ENCODE measurements around the gene SLC2A6.

SLC2A6 gene

DNA sequence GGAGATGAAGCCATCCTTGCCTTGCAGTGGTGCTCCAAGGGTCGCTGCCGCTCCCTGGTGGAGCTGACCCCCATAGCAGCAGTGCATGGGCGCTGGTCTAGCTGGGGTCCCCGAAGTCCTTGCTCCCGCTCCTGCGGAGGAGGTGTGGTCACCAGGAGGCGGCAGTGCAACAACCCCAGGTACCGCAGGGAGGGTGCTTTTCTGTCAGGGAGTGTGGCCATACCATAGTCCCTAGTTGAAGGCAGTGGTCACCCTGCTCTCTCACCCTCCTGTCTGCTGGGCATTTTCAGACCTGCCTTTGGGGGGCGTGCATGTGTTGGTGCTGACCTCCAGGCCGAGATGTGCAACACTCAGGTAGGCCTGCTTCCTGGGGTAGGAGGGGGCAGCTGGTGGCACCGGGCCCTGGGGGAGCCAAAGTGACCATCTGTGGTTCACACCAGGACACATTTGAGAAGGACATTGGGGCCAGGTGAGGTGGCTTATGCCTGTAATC is 45.5 kb downstream of the SLC2A6 start:
- DNase-seq (ENCODE audit: low read depth), result no peak
- no peak overlapping the region for H3K4me3 ChIP-seq (ENCODE audit: low read depth, low read length)
- TF ChIP-seq, protein P1, sequence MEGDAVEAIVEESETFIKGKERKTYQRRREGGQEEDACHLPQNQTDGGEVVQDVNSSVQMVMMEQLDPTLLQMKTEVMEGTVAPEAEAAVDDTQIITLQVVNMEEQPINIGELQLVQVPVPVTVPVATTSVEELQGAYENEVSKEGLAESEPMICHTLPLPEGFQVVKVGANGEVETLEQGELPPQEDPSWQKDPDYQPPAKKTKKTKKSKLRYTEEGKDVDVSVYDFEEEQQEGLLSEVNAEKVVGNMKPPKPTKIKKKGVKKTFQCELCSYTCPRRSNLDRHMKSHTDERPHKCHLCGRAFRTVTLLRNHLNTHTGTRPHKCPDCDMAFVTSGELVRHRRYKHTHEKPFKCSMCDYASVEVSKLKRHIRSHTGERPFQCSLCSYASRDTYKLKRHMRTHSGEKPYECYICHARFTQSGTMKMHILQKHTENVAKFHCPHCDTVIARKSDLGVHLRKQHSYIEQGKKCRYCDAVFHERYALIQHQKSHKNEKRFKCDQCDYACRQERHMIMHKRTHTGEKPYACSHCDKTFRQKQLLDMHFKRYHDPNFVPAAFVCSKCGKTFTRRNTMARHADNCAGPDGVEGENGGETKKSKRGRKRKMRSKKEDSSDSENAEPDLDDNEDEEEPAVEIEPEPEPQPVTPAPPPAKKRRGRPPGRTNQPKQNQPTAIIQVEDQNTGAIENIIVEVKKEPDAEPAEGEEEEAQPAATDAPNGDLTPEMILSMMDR (IDR thresholded peaks at IDR 0.05; ENCODE audit: insufficient read depth, low read depth, low read length, missing control alignments), result no peak

DNA sequence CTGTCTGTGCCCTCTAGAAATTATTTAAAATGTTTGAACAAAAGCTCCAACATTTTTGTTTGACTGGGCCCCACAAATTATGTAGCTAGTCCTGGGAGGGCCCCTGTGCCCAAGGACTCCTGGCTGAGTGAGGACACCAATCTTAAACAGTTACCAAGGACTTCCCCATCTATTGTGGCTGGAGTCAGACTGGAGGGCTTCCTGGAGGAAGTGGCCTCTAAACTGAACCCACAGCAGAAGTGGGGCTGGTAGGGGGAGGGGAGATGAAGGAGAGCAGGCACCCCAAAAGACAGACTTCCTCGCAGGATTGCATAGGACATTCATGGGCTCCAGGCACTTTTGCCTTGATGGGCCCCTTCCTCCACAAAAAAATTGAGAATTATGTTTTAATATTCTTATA is 48.7 kb downstream of the SLC2A6 start:
- TF ChIP-seq, protein P1 (IDR thresholded peaks at IDR 0.05; ENCODE audit: insufficient read depth, low read depth, low read length, missing control alignments), result no peak
- no peak overlapping the region for H3K4me3 ChIP-seq (ENCODE audit: low read depth, low read length)
- no peak for DNase-seq (ENCODE audit: low read depth)

DNA sequence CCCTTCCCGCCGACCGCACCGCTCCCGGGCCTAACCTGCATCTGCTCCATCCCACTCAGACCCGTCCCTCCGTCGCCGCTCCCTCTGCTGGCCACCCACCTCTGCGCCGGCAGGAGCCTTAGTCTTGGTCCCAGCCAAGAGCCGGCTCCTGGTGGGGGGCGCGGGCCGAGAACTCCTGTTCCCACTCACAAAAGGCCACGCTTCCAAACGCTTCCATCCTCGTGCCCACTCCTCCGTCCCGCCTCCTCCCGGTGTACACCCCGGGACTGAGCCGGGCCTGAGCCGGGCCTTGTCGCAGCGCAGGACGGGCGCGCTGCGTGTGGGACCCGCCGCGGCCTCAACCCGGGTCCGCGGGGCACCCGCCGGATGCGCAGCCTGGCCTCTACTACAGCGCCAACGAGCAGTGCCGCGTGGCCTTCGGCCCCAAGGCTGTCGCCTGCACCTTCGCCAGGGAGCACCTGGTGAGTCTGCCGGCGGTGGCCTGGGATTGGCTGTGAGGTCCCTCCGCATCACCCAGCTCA is 49.2 kb downstream of the SLC2A6 start:
- DNase-seq (ENCODE audit: low read depth), result no peak
- H3K4me3 ChIP-seq (ENCODE audit: low read depth, low read length), result no peak overlapping the region
- TF ChIP-seq, protein P1 (IDR thresholded peaks at IDR 0.05; ENCODE audit: insufficient read depth, low read depth, low read length, missing control alignments), result peak; percentile 8

DNA sequence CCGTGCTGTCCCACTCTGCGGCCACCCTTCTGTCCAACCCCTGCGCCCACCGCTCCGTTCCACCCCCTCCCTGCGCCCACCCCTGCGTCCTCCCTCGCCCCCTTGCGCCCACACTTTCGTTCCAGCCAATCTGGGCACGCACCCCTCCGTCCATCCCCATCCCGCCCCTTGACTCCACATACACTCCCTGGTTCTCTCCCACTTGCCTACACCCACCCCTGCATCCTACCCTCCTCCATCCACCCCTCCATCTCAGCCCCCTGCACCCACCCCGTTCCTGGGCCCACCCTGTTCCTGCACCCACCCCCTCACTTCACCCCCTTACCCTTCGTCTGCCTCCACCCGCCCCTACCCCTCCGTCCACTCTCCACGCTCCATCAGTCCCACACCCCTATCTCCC is 49.7 kb downstream of the SLC2A6 start:
- H3K4me3 ChIP-seq (ENCODE audit: low read depth, low read length), result no peak overlapping the region
- DNase-seq (ENCODE audit: low read depth), result no peak
- TF ChIP-seq, protein P1 (IDR thresholded peaks at IDR 0.05; ENCODE audit: insufficient read depth, low read depth, low read length, missing control alignments), result no peak

DNA sequence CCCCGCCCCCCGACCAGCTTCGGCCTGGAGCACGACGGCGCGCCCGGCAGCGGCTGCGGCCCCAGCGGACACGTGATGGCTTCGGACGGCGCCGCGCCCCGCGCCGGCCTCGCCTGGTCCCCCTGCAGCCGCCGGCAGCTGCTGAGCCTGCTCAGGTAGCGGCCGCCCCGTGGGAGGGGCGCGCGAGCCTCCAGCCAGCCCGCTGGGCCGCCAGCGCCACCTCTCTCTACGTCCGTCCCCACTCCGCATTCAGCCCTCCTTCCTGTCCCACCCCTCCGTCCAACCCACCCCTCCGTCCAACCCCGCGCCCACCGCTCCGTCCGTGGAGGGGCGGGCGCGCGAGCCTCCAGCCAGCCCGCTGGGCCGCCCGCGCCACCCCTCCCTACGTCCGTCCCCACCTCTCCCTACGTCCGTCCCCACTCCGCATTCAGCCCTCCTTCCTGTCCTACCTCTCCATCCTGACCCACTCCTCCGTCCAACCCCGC is 50.2 kb downstream of the SLC2A6 start:
- H3K4me3 ChIP-seq (ENCODE audit: low read depth, low read length), result no peak overlapping the region
- peak; percentile 31 for DNase-seq (ENCODE audit: low read depth)
- TF ChIP-seq, protein P1 (IDR thresholded peaks at IDR 0.05; ENCODE audit: insufficient read depth, low read depth, low read length, missing control alignments), result no peak

DNA sequence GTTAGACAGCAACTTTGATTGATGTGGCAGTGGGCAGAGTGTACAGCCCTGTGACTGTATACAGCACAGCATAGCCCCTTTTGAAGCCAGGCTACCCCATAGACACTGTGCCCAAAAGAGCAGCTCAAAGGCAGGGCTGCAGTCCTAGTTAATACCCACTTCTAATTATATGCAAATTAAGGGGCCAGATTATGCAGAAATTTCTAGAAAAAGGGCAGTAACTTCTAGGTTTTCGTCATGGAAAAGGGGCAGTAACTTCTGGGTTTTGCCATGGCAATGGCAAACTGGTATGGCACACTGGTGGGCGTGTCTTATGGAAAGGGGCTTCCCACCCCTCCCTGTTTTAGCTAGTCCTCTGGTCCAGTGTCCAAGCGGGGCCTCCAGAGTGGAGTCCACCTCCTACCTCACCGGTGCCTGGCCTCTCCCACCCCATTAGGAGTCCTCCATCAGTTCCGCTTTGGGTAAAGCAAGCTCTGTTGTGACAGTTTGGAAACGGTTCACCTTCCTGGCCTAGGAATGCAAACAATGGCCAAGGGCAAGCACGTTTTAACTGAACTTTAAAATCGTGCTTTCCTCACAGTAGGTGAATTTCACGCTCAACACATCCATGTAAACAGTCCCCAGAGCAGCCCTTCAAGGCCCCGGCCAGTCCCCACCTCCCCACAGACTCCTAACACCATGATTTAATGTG is 51.1 kb downstream of the SLC2A6 start:
- DNase-seq (ENCODE audit: low read depth), result no peak
- TF ChIP-seq, protein P1 (IDR thresholded peaks at IDR 0.05; ENCODE audit: insufficient read depth, low read depth, low read length, missing control alignments), result no peak
- no peak overlapping the region for H3K4me3 ChIP-seq (ENCODE audit: low read depth, low read length)
